GM12801 (cell line): ENCODE data around the gene CDK8.

Experiments used
- CTCF ChIP-seq: IDR thresholded peaks from one replicate; pipeline ENCODE4 v1.5.1; 2011; ENCODE audit warnings: control low read depth; ENCODE audit not compliant: insufficient read length; ENCODE audit errors: extremely low read depth

The CDK8 gene

GRCh38 chr13:26386026-26386425, 132.1 kb downstream of the CDK8 start:
- TF ChIP-seq CTCF, result no peak

GRCh38 chr13:26390203-26390602, 136.3 kb downstream of the CDK8 start:
- no peak for TF ChIP-seq CTCF

- TF ChIP-seq CTCF, result no peak
These were observed 146.6 kb downstream of the CDK8 start for GRCh38 chr13:26400545-26400944.

GRCh38 chr13:26401069-26401468, 147.1 kb downstream of the CDK8 start:
- no peak for TF ChIP-seq CTCF

- TF ChIP-seq CTCF, result no peak
These were observed 147.7 kb downstream of the CDK8 start for GRCh38 chr13:26401578-26402021.

- TF ChIP-seq CTCF, result no peak
These were observed 152.9 kb downstream of the CDK8 start for GRCh38 chr13:26406791-26407190.

- no peak for TF ChIP-seq CTCF
These were observed 157.3 kb downstream of the CDK8 start for GRCh38 chr13:26411206-26411605.

- no peak for TF ChIP-seq CTCF
These were observed 158.3 kb downstream of the CDK8 start for GRCh38 chr13:26412263-26412662.
